Spleen (tissue), 11 donors: Measurements from ENCODE around the gene ITFG1. TPM values are rescaled to one million over a fixed set of nuclear protein-coding genes. Genes with fewer than 3 reads are reported as not detected.
"Not testable (repeated sequence)": the region's sequence is repeated elsewhere in the genome, so short reads cannot be mapped to it uniquely, and the experiment has no call there.

Experiments used
- DNase-seq: peaks from one replicate; pipeline ENCODE4 v3.0.0-alpha.2; 2020
- H3K27ac ChIP-seq, 8 donors: fragments of 200-600 bp; sonication (generic) in 7 of 8; 1 replicate in 4 of 8; 2 replicates in 4 of 8; pipeline versions ENCODE4 v1.5.0 to v1.8.0; 2016 to 2021; ENCODE audit warnings: inconsistent platforms in 4 of 8, mild to moderate bottlenecking in 4 of 8, moderate library complexity in 1 of 8
- H3K27me3 ChIP-seq, 7 donors: fragments of 200-600 bp; sonication (generic) in 6 of 7; replicated peaks in 1 of 7; 1 replicate in 4 of 7; 2 replicates in 3 of 7; pipeline versions ENCODE4 v1.5.0 to v1.8.0; 2016 to 2021; ENCODE audit warnings: inconsistent platforms in 3 of 7, mild to moderate bottlenecking in 1 of 7
- H3K36me3 ChIP-seq, 6 donors: fragments of 200-600 bp; sonication (generic) in 5 of 6; 1 replicate in 4 of 6; 2 replicates in 2 of 6; pipeline versions ENCODE4 v1.5.0 to v1.8.0; 2016 to 2021; ENCODE audit warnings: inconsistent platforms in 2 of 6
- H3K4me1 ChIP-seq, 6 donors: fragments of 200-600 bp; sonication (generic) in 5 of 6; 1 replicate in 3 of 6; 2 replicates in 3 of 6; pipeline versions ENCODE4 v1.5.0 to v1.8.0; 2016 to 2021; ENCODE audit warnings: inconsistent platforms in 3 of 6
- H3K4me3 ChIP-seq, 8 donors: fragments of 200-600 bp; sonication (generic) in 7 of 8; 1 replicate in 4 of 8; 2 replicates in 4 of 8; pipeline versions ENCODE4 v1.5.0 to v1.8.0; 2016 to 2021; ENCODE audit warnings: inconsistent platforms in 4 of 8, mild to moderate bottlenecking in 4 of 8, moderate library complexity in 2 of 8
- H3K9me3 ChIP-seq, 8 donors: fragments of 200-600 bp; sonication (generic) in 7 of 8; 1 replicate in 4 of 8; 2 replicates in 4 of 8; pipeline versions ENCODE4 v1.5.0 to v1.8.0; 2016 to 2021; ENCODE audit warnings: inconsistent platforms in 4 of 8
- CTCF ChIP-seq, 11 experiments: fragments of 200-600 bp in 7 of 11; fragments of 450-650 bp in 4 of 11; sonication (generic) in 4 of 11; IDR thresholded peaks in 8 of 11; conservative IDR thresholded peaks in 3 of 11; 1 replicate in 7 of 11; 2 replicates in 4 of 11; pipeline versions ENCODE4 v1.4.0 to v1.8.0; 2016 to 2021; ENCODE audit warnings: antibody characterized with exemption in 11 of 11, inconsistent platforms in 4 of 11, mild to moderate bottlenecking in 1 of 11
- POLR2A ChIP-seq, 3 donors: fragments of 450-650 bp; IDR thresholded peaks; one replicate each; pipeline ENCODE4 v1.5.1; 2017; ENCODE audit warnings: antibody characterized with exemption in 3 of 3, mild to moderate bottlenecking in 1 of 3
- POLR2AphosphoS5 ChIP-seq, 3 donors: sonication (generic); formaldehyde crosslinking; IDR thresholded peaks; one replicate each; pipeline ENCODE4 v1.5.1; 2017; ENCODE audit warnings: antibody characterized with exemption in 3 of 3
- WGBS, 5 donors: extraction: QIAGEN DNeasy Blood & Tissue Kit in 3 of 5; methylation state at CpG; one replicate each; pipeline versions ENCODE4 v1.1.5 to v1.1.7; 2013 to 2018; 5-methylcytosine and 5-hydroxymethylcytosine counted together
- intact Hi-C: fragments of 100-400 bp; cut with DNase I; formaldehyde crosslinking; loops from one replicate; pipeline ENCODE4 v1.15.0; 2023; ENCODE audit warnings: low total_unique reads
- polyA plus RNA-seq, 3 donors: library from polyadenylated mRNA; stranded (reverse); fragments of 200-250 nt; gene quantifications; one replicate each; pipeline ENCODE4 v1.2.1, GENCODE V29; 2013
- total RNA-seq, 7 donors: library from RNA; depleted of rRNA in 3 of 7; stranded (reverse); fragments of >200 nt in 3 of 7; fragmentation: NEBNext Ultra II Directional in 4 of 7; extraction: Animal tissue kit (Norgen Biotek cat#: 25700) in 4 of 7; gene quantifications; one replicate each; pipeline versions ENCODE4 v1.1.0 to v1.2.1, GENCODE V29; 2016 to 2021
- donor health status: healthy with polysubstance abuse.
- donor health status: DM: no; HTN: no; CAD: no; lungs with moderate emphysema.
- donor health status: DM: no; HTN: no; CAD: no.
- donor health status: Bipolar disorder and iron deficiency.
- donor health status: healthy.
- donor health status: DM: no; HTN: no; CAD: no.
- donor health status: DM: yes; HTN: yes; CAD: no.

The ITFG1 gene
- total and polyA plus RNA-seq, 10 donors: 9.0 to 62.3 (median 47.6) TPM

DNA sequence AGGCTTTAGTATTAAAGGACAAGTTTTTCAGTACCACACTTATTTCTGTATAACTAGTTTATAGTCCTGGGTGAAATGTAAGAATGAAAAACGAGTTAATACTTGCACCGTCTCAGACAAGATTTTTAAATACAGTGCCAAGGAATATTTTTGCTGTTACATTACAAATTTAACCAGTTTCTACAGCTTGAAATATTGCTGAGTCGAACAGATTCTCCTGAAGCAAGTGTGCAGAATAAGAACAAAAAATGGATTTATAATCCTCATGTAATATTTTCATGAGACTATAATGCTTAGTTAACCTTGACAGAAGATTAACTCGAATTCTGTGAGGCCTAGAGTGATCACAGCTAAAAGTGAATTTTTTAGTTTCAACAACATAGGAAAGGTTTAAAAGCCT, 320.2 kb downstream of the ITFG1 start:
- WGBS, 5 donors: 74 to 82% (median 74%) methylated on average over 4 of the region's 4 CpGs
- no peaks in the 10 kb centered on the region for H3K36me3 ChIP-seq
- no peaks in the 10 kb centered on the region for H3K9me3 ChIP-seq
- H3K27ac ChIP-seq: peak overlapping the region in 3 of 8 donors; percentile 1 to 54 (median 41)
- TF ChIP-seq POLR2A (IDR thresholded peaks at IDR 0.05) (no peak), POLR2AphosphoS5 (IDR thresholded peaks at IDR 0.05) (no peak)
- peaks cover 0 to 36% (median 6%) of the 10 kb centered on the region in 7 donors for H3K27me3 ChIP-seq
- intact Hi-C loops: loop anchor here (5.0 to 10.0 kb wide), 3 partner anchors 103 to 1017 kb away; partner anchors contain the start of genes ABCC12 and DNAJA2
- H3K4me1 ChIP-seq: peaks cover 3 to 79% (median 35%) of the 10 kb centered on the region in 6 donors
- no peak for DNase-seq
- H3K4me3 ChIP-seq: no peak overlapping the region

- peaks cover 0 to 26% (median 6%) of the 10 kb centered on the region in 7 donors for H3K27me3 ChIP-seq
- whole genome bisulfite sequencing, 5 donors: 59 to 71% (median 62%) methylated on average over 3 of the region's 3 CpGs
- H3K4me3 ChIP-seq: no peak overlapping the region
- intact Hi-C loops: loop anchor here (5.0 to 10.0 kb wide), 3 partner anchors 102 to 1018 kb away; partner anchors contain the start of genes ABCC12 and DNAJA2
- TF ChIP-seq POLR2AphosphoS5 (IDR thresholded peaks at IDR 0.05) (no peak), CTCF (IDR thresholded peaks at IDR 0.05 in 8 of 11, conservative IDR thresholded peaks at IDR 0.05 in 3 of 11) (no peak), POLR2A (IDR thresholded peaks at IDR 0.05) (no peak)
- no peak for DNase-seq
- peaks cover 3 to 84% (median 36%) of the 10 kb centered on the region in 6 donors for H3K4me1 ChIP-seq
- no peaks in the 10 kb centered on the region for H3K36me3 ChIP-seq
- peak overlapping the region in 3 of 8 donors; percentile 41 to 54 (median 43) for H3K27ac ChIP-seq
- H3K9me3 ChIP-seq: no peaks in the 10 kb centered on the region
Measured at GRCh38 chr16:47139561-47140185, 321.2 kb downstream of the ITFG1 start.

DNA sequence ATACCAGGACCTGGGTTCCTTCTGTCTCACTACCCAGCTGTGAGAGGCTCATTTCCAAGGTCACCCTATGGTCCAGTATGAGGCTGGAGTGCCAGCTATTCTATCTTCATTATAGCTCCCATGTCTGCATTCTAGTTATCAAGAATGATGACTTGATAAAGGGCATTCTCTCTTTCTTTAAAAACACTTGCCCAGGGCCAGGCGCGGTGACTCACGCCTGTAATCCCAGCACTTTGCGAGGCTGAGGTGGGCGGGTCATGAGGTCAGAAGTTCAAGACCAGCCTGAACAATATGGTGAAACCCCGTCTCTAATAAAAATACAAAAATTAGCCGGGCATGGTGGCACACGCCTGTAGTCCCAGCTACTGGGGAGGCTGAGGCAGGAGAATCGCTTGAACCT, 322.9 kb downstream of the ITFG1 start:
- intact Hi-C loops, H3K4me3 ChIP-seq, H3K9me3 ChIP-seq, DNase-seq, H3K36me3 ChIP-seq: not testable (repeated sequence)
- H3K27me3 ChIP-seq: peaks cover 0 to 11% (median 1%) of the 10 kb centered on the region in 7 donors
- 78 to 91% (median 85%) methylated on average over 9 of the region's 9 CpGs for WGBS, 5 donors
- peaks cover 0 to 70% (median 30%) of the 10 kb centered on the region in 6 donors for H3K4me1 ChIP-seq
- peak overlapping the region in 1 of 8 donors; percentile 43 for H3K27ac ChIP-seq

DNA sequence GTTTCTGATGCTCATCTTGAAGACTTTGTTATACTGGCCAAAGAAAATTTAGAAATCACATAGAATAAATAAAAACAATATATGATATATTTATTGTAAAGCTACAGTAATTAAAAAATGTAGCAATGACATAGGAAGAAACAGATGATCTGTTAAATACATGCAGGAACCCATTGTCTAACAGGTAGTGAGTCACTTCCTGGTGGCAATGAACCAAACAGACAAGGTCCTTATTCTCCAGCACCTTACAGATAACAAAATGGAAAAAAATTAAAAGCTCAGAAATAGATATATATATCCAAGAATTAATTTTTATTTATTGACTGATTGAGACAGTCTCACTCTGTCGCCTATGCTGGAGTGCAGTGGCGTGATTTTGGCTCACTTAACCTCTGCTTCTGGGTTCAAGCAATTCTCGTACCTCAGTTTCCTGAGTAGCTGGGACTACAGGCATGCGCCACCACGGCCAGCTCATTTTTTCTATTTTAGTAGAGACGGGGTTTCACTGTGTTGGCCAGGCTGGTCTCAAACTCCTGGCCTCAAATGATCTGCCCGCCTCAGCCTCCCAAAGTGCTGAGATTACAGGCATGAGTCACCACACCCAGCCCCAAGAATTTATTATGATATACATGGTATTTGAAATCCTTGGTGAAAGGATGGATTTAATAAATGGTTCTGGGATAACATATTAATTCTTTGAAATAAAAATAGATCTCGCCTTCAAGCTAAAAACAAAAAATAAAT, 324.6 kb downstream of the ITFG1 start:
- no peaks in the 10 kb centered on the region for H3K36me3 ChIP-seq
- H3K4me1 ChIP-seq: peaks cover 0 to 54% (median 17%) of the 10 kb centered on the region in 6 donors
- WGBS, 5 donors: 62 to 71% (median 66%) methylated on average over 8 of the region's 8 CpGs
- H3K27me3 ChIP-seq: no peaks in the 10 kb centered on the region
- H3K9me3 ChIP-seq: no peaks in the 10 kb centered on the region
- DNase-seq: no peak
- peak overlapping the region in 6 of 8 donors; percentile 10 to 73 (median 64) for H3K27ac ChIP-seq
- peak overlapping the region in 1 of 8 donors; percentile 13 for H3K4me3 ChIP-seq
- no peak for TF ChIP-seq POLR2AphosphoS5 (IDR thresholded peaks at IDR 0.05)
- TF ChIP-seq CTCF (IDR thresholded peaks at IDR 0.05 in 8 of 11, conservative IDR thresholded peaks at IDR 0.05 in 3 of 11): no peak
- no peak for TF ChIP-seq POLR2A (IDR thresholded peaks at IDR 0.05)
- intact Hi-C loops: no loop called here

DNA sequence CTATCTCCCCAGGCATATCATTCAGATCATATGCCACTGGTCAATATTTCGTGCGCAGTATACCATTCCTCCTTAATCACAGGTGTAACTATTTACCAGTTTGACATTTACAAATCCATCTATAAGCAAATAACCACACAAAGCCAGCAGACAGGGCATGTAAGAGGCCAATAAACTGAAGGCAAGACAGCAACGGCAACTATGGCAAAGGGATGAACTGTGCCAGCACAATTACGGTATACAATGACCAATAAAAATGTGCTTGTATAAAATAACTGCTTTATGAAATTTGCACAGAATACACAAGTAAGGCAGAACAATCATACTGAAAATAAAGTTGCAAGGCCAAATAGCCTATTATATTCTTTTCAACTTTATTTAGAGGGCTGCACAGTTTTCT, 326.3 kb downstream of the ITFG1 start:
- no peak for DNase-seq
- no peaks in the 10 kb centered on the region for H3K36me3 ChIP-seq
- WGBS, 5 donors: 94 to 99% (median 96%) methylated on average over 4 of the region's 4 CpGs
- H3K27me3 ChIP-seq: no peaks in the 10 kb centered on the region
- H3K9me3 ChIP-seq: no peaks in the 10 kb centered on the region
- peaks cover 0 to 50% (median 13%) of the 10 kb centered on the region in 6 donors for H3K4me1 ChIP-seq
- no peak overlapping the region for H3K27ac ChIP-seq
- H3K4me3 ChIP-seq: no peak overlapping the region
- intact Hi-C loops: no loop called here
- no peak for TF ChIP-seq CTCF (IDR thresholded peaks at IDR 0.05 in 8 of 11, conservative IDR thresholded peaks at IDR 0.05 in 3 of 11)
- no peak for TF ChIP-seq POLR2A (IDR thresholded peaks at IDR 0.05)
- no peak for TF ChIP-seq POLR2AphosphoS5 (IDR thresholded peaks at IDR 0.05)
